B cell (primary cell): ENCODE results near the gene ACOT4. TPM values are rescaled to one million over a fixed set of nuclear protein-coding genes. Genes with fewer than 3 reads are reported as not detected.
"Not testable (repeated sequence)": the region's sequence is repeated elsewhere in the genome, so short reads cannot be mapped to it uniquely, and the experiment has no call there.

Experiments used
- ATAC-seq: fragments of 200-7000 bp; cut with Tn5 transposase; one replicate; pipeline ENCODE4 v1.10.0; 2021; ENCODE audit warnings: low read depth, mild to moderate bottlenecking, moderate number of reproducible peaks, moderate library complexity
- CTCF ChIA-PET: fragments of 350-600 bp; sonication (Branson Sonifier 250); formaldehyde crosslinking; loops from one replicate; lab custom pipeline; 2021; ENCODE audit warnings: antibody characterized with exemption, inconsistent platforms; lab: Charles Lee
- POLR2A ChIA-PET: fragments of 350-600 bp; sonication (Branson Sonifier 250); formaldehyde crosslinking; loops from one replicate; lab custom pipeline; 2021; ENCODE audit warnings: antibody characterized with exemption; lab: Charles Lee
- DNase-seq: peaks from one replicate; pipeline ENCODE4 v3.0.0; 2013
- H2AFZ ChIP-seq: 2 replicates; pipeline ENCODE4 v1.6.1; 2012; ENCODE audit warnings: mild to moderate bottlenecking, low read depth, low read length; ENCODE audit not compliant: insufficient read depth, poor library complexity, severe bottlenecking
- H3K27ac ChIP-seq, 2 donors: 1 replicate in 1 of 2; 2 replicates in 1 of 2; pipeline ENCODE4 v1.5.1; 2012 to 2013; ENCODE audit warnings: low read length in 2 of 2, mild to moderate bottlenecking in 2 of 2, moderate library complexity in 1 of 2
- H3K27me3 ChIP-seq, 4 experiments: fragments of 200-600 bp in 1 of 4; sonication (generic) in 1 of 4; replicated peaks in 1 of 4; 1 replicate in 2 of 4; 2 replicates in 2 of 4; pipeline versions ENCODE4 v1.6.1 to v1.7.0; 2013 to 2016; ENCODE audit warnings: low read length in 3 of 4, mild to moderate bottlenecking in 2 of 4, mixed read lengths in 1 of 4, moderate library complexity in 1 of 4; ENCODE audit not compliant: insufficient read depth in 4 of 4, control insufficient read depth in 3 of 4; ENCODE audit errors: control extremely low read depth in 1 of 4
- H3K36me3 ChIP-seq, 2 experiments: replicated peaks in 1 of 2; 1 replicate in 1 of 2; 2 replicates in 1 of 2; pipeline versions ENCODE4 v1.6.1 to v1.7.1; 2013; ENCODE audit warnings: low read length in 1 of 2; ENCODE audit not compliant: insufficient read depth in 2 of 2, control insufficient read depth in 1 of 2; ENCODE audit errors: control extremely low read depth in 1 of 2, extremely low read depth in 1 of 2
- H3K4me1 ChIP-seq, 2 donors: fragments of 200-600 bp in 1 of 2; sonication (generic) in 1 of 2; 1 replicate in 1 of 2; 2 replicates in 1 of 2; pipeline versions ENCODE4 v1.5.1 to v1.6.1; 2013 to 2017; ENCODE audit warnings: low read length in 2 of 2; ENCODE audit not compliant: control insufficient read depth in 2 of 2, insufficient read depth in 2 of 2
- H3K4me2 ChIP-seq: replicated peaks from 2 replicates; pipeline ENCODE3; 2012; ENCODE audit warnings: mild to moderate bottlenecking, low read depth, low read length; ENCODE audit not compliant: poor library complexity, severe bottlenecking
- H3K4me3 ChIP-seq, 5 experiments: fragments of 200-600 bp in 1 of 5; sonication (generic) in 1 of 5; 1 replicate in 3 of 5; 2 replicates in 2 of 5; pipeline versions ENCODE4 v1.5.1 to v1.7.0; 2011 to 2016; ENCODE audit warnings: low read length in 4 of 5, mild to moderate bottlenecking in 4 of 5, low read depth in 2 of 5, control low read depth in 1 of 5, moderate library complexity in 1 of 5; ENCODE audit not compliant: insufficient read depth in 1 of 5; ENCODE audit errors: control extremely low read depth in 1 of 5, extremely low read depth in 1 of 5
- H3K79me2 ChIP-seq: fragments of 200-600 bp; sonication (generic); one replicate; pipeline ENCODE4 v1.6.0; 2016; ENCODE audit warnings: low read length; ENCODE audit not compliant: control insufficient read depth, insufficient read depth
- H3K9ac ChIP-seq: fragments of 200-600 bp; sonication (generic); 2 replicates; pipeline ENCODE4 v1.6.1; 2017; ENCODE audit warnings: mild to moderate bottlenecking, low read length, moderate library complexity
- H3K9me3 ChIP-seq, 3 donors: one replicate each; pipeline versions ENCODE4 v1.6.1 to v1.7.1; 2013; ENCODE audit warnings: low read length in 2 of 3; ENCODE audit not compliant: control insufficient read depth in 2 of 3, insufficient read depth in 1 of 3; ENCODE audit errors: control extremely low read depth in 1 of 3
- H4K20me1 ChIP-seq: 2 replicates; pipeline ENCODE4 v1.6.0; 2012; ENCODE audit warnings: mild to moderate bottlenecking, low read length; ENCODE audit not compliant: insufficient read depth, control insufficient read depth, poor library complexity, severe bottlenecking
- H3K27ac Mint-ChIP-seq: one replicate; pipeline ENCODE4 v1.8.0; 2021; ENCODE audit warnings: mixed read lengths
- H3K27me3 Mint-ChIP-seq: one replicate; pipeline ENCODE4 v1.8.0; 2021; ENCODE audit warnings: mixed read lengths
- H3K4me1 Mint-ChIP-seq: one replicate; pipeline ENCODE4 v1.8.0; 2021; ENCODE audit warnings: mixed read lengths
- H3K4me3 Mint-ChIP-seq: one replicate; pipeline ENCODE4 v1.8.0; 2021; ENCODE audit warnings: mixed read lengths
- H3K9me3 Mint-ChIP-seq: one replicate; pipeline ENCODE4 v1.8.0; 2022; ENCODE audit warnings: mixed read lengths; ENCODE audit not compliant: insufficient read depth
- EZH2 ChIP-seq: IDR thresholded peaks from 2 replicates; pipeline ENCODE4 v1.6.1; 2012; ENCODE audit warnings: borderline replicate concordance, low read depth, mild to moderate bottlenecking, moderate library complexity, low read length; ENCODE audit not compliant: insufficient read depth, poor library complexity, severe bottlenecking
- WGBS: methylation state at CpG from one replicate; pipeline ENCODE4 v1.1.5; 2013; ENCODE audit warnings: missing lambda C conversion rate; ENCODE audit not compliant: insufficient coverage; 5-methylcytosine and 5-hydroxymethylcytosine counted together
- intact Hi-C: fragments of 100-400 bp; cut with micrococcal nuclease; formaldehyde crosslinking; loops from one replicate; pipeline ENCODE4 v1.10.0; 2022
- polyA plus RNA-seq: library from polyadenylated mRNA; depleted of rRNA; stranded (reverse); fragments of >200 nt; gene quantifications from 2 replicates; pipeline ENCODE4 v1.2.3, GENCODE V29; 2012
- total RNA-seq, 2 donors: library from RNA; stranded (reverse); fragments of 120-200 nt in 1 of 2; gene quantifications; 1 replicate in 1 of 2; 2 replicates in 1 of 2; pipeline versions ENCODE4 v1.2.3 to v1.2.4, GENCODE V29; 2013 to 2022
- TF ChIP-seq, protein P1 (sequence below): fragments of 200-600 bp; IDR thresholded peaks from one replicate; pipeline ENCODE4 v1.8.0; 2022; ENCODE audit warnings: antibody characterized with exemption, mild to moderate bottlenecking

The ACOT4 gene
- total and polyA plus RNA-seq, 2 donors (not counting 1 experiment from before 2014, with no cell fraction given), result 0.19 to 0.42 TPM

DNA sequence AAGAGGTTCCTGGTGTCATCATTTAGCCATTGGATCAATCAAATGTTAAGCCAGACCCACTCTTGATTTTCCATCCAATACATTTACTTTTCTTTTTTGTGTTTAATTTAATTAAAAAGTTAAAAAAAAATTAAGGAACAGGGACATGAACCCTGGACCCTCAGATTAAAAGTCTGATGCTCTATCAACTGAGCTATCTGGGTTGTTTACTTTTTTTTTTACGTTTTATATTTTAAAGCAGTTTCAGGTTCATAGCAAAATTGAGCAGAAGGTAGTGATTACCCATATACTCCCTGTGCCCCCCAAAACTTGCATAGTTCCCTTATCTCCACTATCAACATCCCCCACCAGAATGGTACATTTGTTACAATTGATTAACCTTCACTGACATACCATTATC, 3.0 kb upstream of the ACOT4 start:
- H2AFZ ChIP-seq, result no peak overlapping the region
- Mint-ChIP-seq H3K27me3 (no peaks in the 10 kb centered on the region), H3K27ac (no peak overlapping the region), H3K9me3 (no peaks in the 10 kb centered on the region), H3K4me3 (no peak overlapping the region), H3K4me1 (peaks cover 3% of the 10 kb centered on the region)
- H3K36me3 ChIP-seq, result no peaks in the 10 kb centered on the region
- DNase-seq (no peak), ATAC-seq (no peak)
- no peaks in the 10 kb centered on the region for H3K79me2 ChIP-seq
- CTCF ChIA-PET, result interaction anchor here (2.0 kb wide), 1 partner anchor 19 kb away, joined by 10 read pairs; no protein-coding TSS in a partner anchor
- no peak for TF ChIP-seq EZH2
- TF ChIP-seq, protein P1, sequence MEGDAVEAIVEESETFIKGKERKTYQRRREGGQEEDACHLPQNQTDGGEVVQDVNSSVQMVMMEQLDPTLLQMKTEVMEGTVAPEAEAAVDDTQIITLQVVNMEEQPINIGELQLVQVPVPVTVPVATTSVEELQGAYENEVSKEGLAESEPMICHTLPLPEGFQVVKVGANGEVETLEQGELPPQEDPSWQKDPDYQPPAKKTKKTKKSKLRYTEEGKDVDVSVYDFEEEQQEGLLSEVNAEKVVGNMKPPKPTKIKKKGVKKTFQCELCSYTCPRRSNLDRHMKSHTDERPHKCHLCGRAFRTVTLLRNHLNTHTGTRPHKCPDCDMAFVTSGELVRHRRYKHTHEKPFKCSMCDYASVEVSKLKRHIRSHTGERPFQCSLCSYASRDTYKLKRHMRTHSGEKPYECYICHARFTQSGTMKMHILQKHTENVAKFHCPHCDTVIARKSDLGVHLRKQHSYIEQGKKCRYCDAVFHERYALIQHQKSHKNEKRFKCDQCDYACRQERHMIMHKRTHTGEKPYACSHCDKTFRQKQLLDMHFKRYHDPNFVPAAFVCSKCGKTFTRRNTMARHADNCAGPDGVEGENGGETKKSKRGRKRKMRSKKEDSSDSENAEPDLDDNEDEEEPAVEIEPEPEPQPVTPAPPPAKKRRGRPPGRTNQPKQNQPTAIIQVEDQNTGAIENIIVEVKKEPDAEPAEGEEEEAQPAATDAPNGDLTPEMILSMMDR, result no peak
- H3K9me3 ChIP-seq, result no peaks in the 10 kb centered on the region
- peaks cover 4 to 8% of the 10 kb centered on the region in 2 donors for H3K4me1 ChIP-seq
- no peak overlapping the region for H3K4me3 ChIP-seq
- intact Hi-C loops, result no loop called here
- H3K4me2 ChIP-seq, result no peak overlapping the region
- H3K27ac ChIP-seq, result no peak overlapping the region
- POLR2A ChIA-PET, result interaction anchor here (0.6 kb wide), 1 partner anchor 9 kb away, joined by 9 read pairs; no protein-coding TSS in a partner anchor
- WGBS, result no CpG with 5 or more reads among the region's 1 CpG
- H3K9ac ChIP-seq, result no peak overlapping the region
- H3K27me3 ChIP-seq, result peaks cover 0 to 2% (median 0%) of the 10 kb centered on the region in 4 experiments
- no peaks in the 10 kb centered on the region for H4K20me1 ChIP-seq

DNA sequence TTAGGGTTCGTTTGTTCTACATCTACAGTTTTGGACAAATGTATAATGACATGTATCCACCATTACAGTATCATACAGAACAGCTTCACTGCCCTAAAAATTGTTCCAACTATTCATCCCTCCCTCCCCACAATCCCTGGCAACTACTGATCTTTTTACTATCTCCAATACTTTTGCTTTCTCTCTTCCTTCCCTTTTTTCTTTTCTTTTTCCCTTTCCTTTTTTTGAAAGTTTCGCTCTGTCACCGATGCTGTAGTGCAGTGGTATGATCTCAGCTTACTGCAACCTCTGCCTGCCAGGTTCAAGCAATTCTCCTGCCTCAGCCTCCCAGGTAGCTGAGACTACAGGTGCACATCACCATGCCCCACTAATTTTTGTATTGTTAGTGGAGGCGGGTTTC, 2.6 kb upstream of the ACOT4 start:
- CTCF ChIA-PET, result interaction anchor here (2.0 kb wide), 1 partner anchor 19 kb away, joined by 10 read pairs; no protein-coding TSS in a partner anchor
- WGBS, result 92% methylated on average over 2 of the region's 4 CpGs
- ATAC-seq (no peak), DNase-seq (no peak)
- POLR2A ChIA-PET, result interaction anchor here (0.6 kb wide), 1 partner anchor 9 kb away, joined by 9 read pairs; no protein-coding TSS in a partner anchor
- Mint-ChIP-seq H3K27ac (no peak overlapping the region), H3K4me1 (peaks cover 3% of the 10 kb centered on the region), H3K4me3 (no peak overlapping the region), H3K9me3 (no peaks in the 10 kb centered on the region), H3K27me3 (no peaks in the 10 kb centered on the region)
- Histone ChIP-seq H3K4me1 (peaks cover 4 to 8% of the 10 kb centered on the region in 2 donors), H3K9ac (no peak overlapping the region), H3K4me2 (no peak overlapping the region), H2AFZ (no peak overlapping the region), H3K27ac (no peak overlapping the region), H3K4me3 (no peak overlapping the region), H3K27me3 (peaks cover 0 to 2% (median 0%) of the 10 kb centered on the region in 4 experiments), H4K20me1 (no peaks in the 10 kb centered on the region), H3K79me2 (no peaks in the 10 kb centered on the region), H3K36me3 (no peaks in the 10 kb centered on the region), H3K9me3 (no peaks in the 10 kb centered on the region)
- intact Hi-C loops, result no loop called here
- no peak for TF ChIP-seq EZH2
- TF ChIP-seq, protein P1, result no peak

DNA sequence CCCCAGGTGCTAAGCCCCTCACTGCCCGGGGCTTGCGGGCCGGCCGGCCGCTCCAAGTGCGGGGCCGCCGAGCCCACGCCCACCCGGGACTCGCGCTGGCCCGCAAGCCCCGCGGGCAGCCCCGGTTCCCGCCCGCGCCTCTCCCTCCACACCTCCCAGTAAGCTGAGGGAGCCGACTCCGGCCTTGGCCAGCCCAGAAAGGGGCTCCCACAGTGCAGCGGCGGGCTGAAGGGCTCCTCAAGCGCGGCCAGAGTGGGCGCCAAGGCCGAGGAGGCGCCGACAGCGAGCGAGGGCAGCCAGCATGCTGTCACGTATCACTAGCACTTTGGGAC, 1.0 kb upstream of the ACOT4 start:
- H3K4me2 ChIP-seq, H3K27me3 ChIP-seq, H3K27ac ChIP-seq, H4K20me1 ChIP-seq, H3K9me3 Mint-ChIP-seq, H3K27me3 Mint-ChIP-seq, H2AFZ ChIP-seq, H3K4me3 ChIP-seq, H3K9ac ChIP-seq, POLR2A ChIA-PET, ATAC-seq, intact Hi-C loops, H3K4me1 ChIP-seq, H3K4me1 Mint-ChIP-seq, H3K27ac Mint-ChIP-seq, H3K9me3 ChIP-seq, DNase-seq, H3K79me2 ChIP-seq, H3K36me3 ChIP-seq: not testable (repeated sequence)
- peak overlapping the region; percentile 71 for H3K4me3 Mint-ChIP-seq
- CTCF ChIA-PET, result interaction anchor here (2.0 kb wide), 1 partner anchor 20 kb away, joined by 10 read pairs; no protein-coding TSS in a partner anchor
- WGBS, result 100% methylated on average over 9 of the region's 32 CpGs
